GM12878 (cell line): Measurements from ENCODE around the gene IQUB. TPM values are rescaled to one million over a fixed set of nuclear protein-coding genes. Genes with fewer than 3 reads are reported as not detected.

ENCODE experiments used
- ATAC-seq: fragments of 200-7000 bp; cut with Tn5 transposase; 3 replicates; pipeline ENCODE4 v1.9.1; 2020; ENCODE audit warnings: mild to moderate bottlenecking, moderate library complexity
- BruUV-seq: library from RNA; stranded (reverse); fragments of 400-500 nt; replicated peaks from 2 replicates; lab custom pipeline; 2021; lab: Mats Ljungman, UMichigan
- CTCF ChIA-PET: fragments of 300-600 bp; sonication (Branson Sonifier 250); formaldehyde crosslinking; extraction: SDS; loops from one replicate; lab custom pipeline; 2021; ENCODE audit warnings: inconsistent platforms; lab: Yijun Ruan, JAX
- POLR2A ChIA-PET: fragments of 350-600 bp; formaldehyde crosslinking; extraction: SDS; loops from one replicate; lab custom pipeline; 2021; ENCODE audit warnings: inconsistent platforms; lab: Charles Lee
- RAD21 ChIA-PET: fragments of 300-600 bp; sonication (Branson Sonifier 250); formaldehyde crosslinking; loops from one replicate; lab custom pipeline; 2023; ENCODE audit warnings: antibody characterized with exemption; ENCODE audit not compliant: unreplicated experiment; lab: Charles Lee
- SMC1A ChIA-PET: fragments of 300-600 bp; sonication (Branson Sonifier 250); formaldehyde crosslinking; loops from one replicate; lab custom pipeline; 2023; ENCODE audit not compliant: unreplicated experiment, uncharacterized antibody; lab: Charles Lee
- DNase-seq: peaks from one replicate; pipeline ENCODE4 v3.0.0-alpha.2; 2011; ENCODE audit warnings: low read depth, low spot score
- FAIRE-seq: peaks from 3 replicates; lab custom pipeline; 2011; peaks lifted over from hg19 to GRCh38; lab: Jason Lieb, UNC
- H2AFZ ChIP-seq: 2 replicates; pipeline ENCODE4 v1.6.0; 2011; ENCODE audit warnings: low read depth, low read length, control low read depth; ENCODE audit not compliant: control insufficient read depth
- H3K27ac ChIP-seq: 2 replicates; pipeline ENCODE4 v1.5.1; 2011; ENCODE audit warnings: control low read depth; ENCODE audit not compliant: control insufficient read depth, insufficient read depth
- H3K27me3 ChIP-seq, 2 experiments: replicated peaks in 1 of 2; 2 replicates each; pipeline versions ENCODE4 v1.6.0 to v1.6.1; 2011; ENCODE audit warnings: low read length in 1 of 2; ENCODE audit not compliant: control insufficient read depth in 2 of 2, insufficient read depth in 2 of 2
- H3K36me3 ChIP-seq, 2 experiments: 2 replicates each; pipeline ENCODE4 v1.5.1; 2011; ENCODE audit warnings: low read length in 1 of 2; ENCODE audit not compliant: control insufficient read depth in 2 of 2, insufficient read depth in 2 of 2
- H3K4me1 ChIP-seq: 2 replicates; pipeline ENCODE4 v1.6.1; 2011; ENCODE audit warnings: mild to moderate bottlenecking, low read length, moderate library complexity, mixed read lengths; ENCODE audit not compliant: control insufficient read depth, insufficient read depth
- H3K4me2 ChIP-seq: 2 replicates; pipeline ENCODE4 v1.6.0; 2011; ENCODE audit warnings: control low read depth; ENCODE audit not compliant: control insufficient read depth, insufficient read depth
- H3K4me3 ChIP-seq: fragments of 200-600 bp; sonication (generic); 2 replicates; pipeline ENCODE4 v1.5.1; 2016
- H3K79me2 ChIP-seq: 2 replicates; pipeline ENCODE4 v1.6.0; 2011; ENCODE audit warnings: low read length; ENCODE audit not compliant: control insufficient read depth, insufficient read depth
- H3K9ac ChIP-seq: 2 replicates; pipeline ENCODE4 v1.8.0; 2011; ENCODE audit warnings: low read length, control low read depth, mixed read lengths; ENCODE audit not compliant: control insufficient read depth, insufficient read depth
- H3K9me3 ChIP-seq: replicated peaks from 3 replicates; pipeline ENCODE4 v1.5.1; 2011; ENCODE audit warnings: mild to moderate bottlenecking, low read length; ENCODE audit not compliant: control insufficient read depth, insufficient read depth
- H4K20me1 ChIP-seq: 2 replicates; pipeline ENCODE4 v1.6.0; 2011; ENCODE audit not compliant: control insufficient read depth, insufficient read depth
- CTCF ChIP-seq, 3 experiments: IDR thresholded peaks in 2 of 3; conservative IDR thresholded peaks in 1 of 3; 2 replicates each; pipeline ENCODE4 v1.5.1; 2011; ENCODE audit warnings: low read depth in 3 of 3, low read length in 3 of 3, mild to moderate bottlenecking in 3 of 3, control low read depth in 2 of 3, moderate library complexity in 2 of 3, inconsistent platforms in 1 of 3, mixed read lengths in 1 of 3; ENCODE audit not compliant: control insufficient read depth in 2 of 3, insufficient read depth in 1 of 3; ENCODE audit errors: extremely low read depth in 1 of 3
- E2F8 ChIP-seq: fragments of 450-650 bp; IDR thresholded peaks from 2 replicates; pipeline ENCODE4 v1.6.1; 2018; ENCODE audit warnings: mild to moderate bottlenecking, low read depth, moderate library complexity; ENCODE audit not compliant: partially characterized antibody
- NRF1 ChIP-seq: conservative IDR thresholded peaks from 2 replicates; pipeline ENCODE4 v1.6.1; 2011; ENCODE audit warnings: mild to moderate bottlenecking, low read depth, low read length, improper control_type of control experiment
- SMAD1 ChIP-seq: fragments of 450-650 bp; IDR thresholded peaks from 2 replicates; pipeline ENCODE4 v1.6.1; 2018; ENCODE audit warnings: mild to moderate bottlenecking, low read depth; ENCODE audit not compliant: partially characterized antibody
- SP1 ChIP-seq: IDR thresholded peaks from one replicate; pipeline ENCODE4 v1.6.1; 2011; ENCODE audit warnings: low read depth, low read length
- SREBF1 ChIP-seq: IDR thresholded peaks from 2 replicates; pipeline ENCODE4 v1.6.1; 2012; ENCODE audit warnings: mild to moderate bottlenecking, low read length
- TBL1XR1 ChIP-seq: IDR thresholded peaks from 2 replicates; pipeline ENCODE4 v1.6.1; 2012; ENCODE audit warnings: low read depth, low read length, improper control_type of control experiment
- WGBS: methylation state at CpG from one replicate; pipeline ENCODE4 v1.1.6; 2016; ENCODE audit warnings: low lambda C conversion rate; ENCODE audit not compliant: insufficient replicate concordance, insufficient coverage; ENCODE audit errors: missing lambda C conversion rate; 5-methylcytosine and 5-hydroxymethylcytosine counted together
- in situ Hi-C: fragments of 300-500 bp; cut with MboI; formaldehyde crosslinking; loops from 9 replicates; pipeline ENCODE4 v1.14.3; 2018; ENCODE audit warnings: mixed read lengths
- intact Hi-C: fragments of 100-400 bp; cut with micrococcal nuclease; formaldehyde crosslinking; loops from one replicate; pipeline ENCODE4 v1.14.2; 2022; ENCODE audit not compliant: unreplicated experiment
- polyA plus RNA-seq, 11 experiments: library from polyadenylated mRNA; depleted of rRNA in 4 of 11; unstranded in 6 of 11; stranded (reverse) in 5 of 11; fragments of >200 nt; fragmentation: Nextera tagmentation in 4 of 11; fragmentation: Illumina TruSeq in 1 of 11; extraction: Ambion mirVana in 4 of 11; extraction: Trizol in 1 of 11; gene quantifications; 1 replicate in 1 of 11; 2 replicates in 10 of 11; pipeline versions ENCODE4 v1.2.1 to v1.2.3, GENCODE V29; 2011 to 2016; ENCODE audit warnings: inconsistent platforms in 2 of 11, missing spikeins in 2 of 11, low read depth in 1 of 11
- total RNA-seq, 4 experiments: library from RNA; depleted of rRNA in 3 of 4; stranded (reverse); fragments of >200 nt in 3 of 4; fragmentation: Illumina TruSeq in 1 of 4; extraction: Trizol in 1 of 4; gene quantifications; 2 replicates each; pipeline versions ENCODE4 v1.2.1 to v1.2.3, GENCODE V29; 2013 to 2021

IQUB gene
- total and polyA plus RNA-seq, 10 of the 15 experiments (the other 5 are each of a cell fraction or from before 2014, with no cell fraction given): 0.04 to 0.08 TPM; not detected in 8

- TF ChIP-seq E2F8 (no peak), SMAD1 (no peak)
Observed at GRCh38 chr7:123553159-123553558, 18.8 kb upstream of the IQUB start (continued).

GRCh38 chr7:123552641-123553040, 18.2 kb upstream of the IQUB start:
- CTCF ChIA-PET: interaction anchor here (1.2 to 2.1 kb wide), 2 partner anchors 15 to 58 kb away, joined by 3 to 11 read pairs; no protein-coding TSS in a partner anchor

More at GRCh38 chr7:123552641-123553040, 18.2 kb upstream of the IQUB start:
- TF ChIP-seq TBL1XR1: no peak
- no peak for TF ChIP-seq E2F8
- no peak for TF ChIP-seq CTCF (IDR thresholded peaks at IDR 0.05 in 2 of 3, conservative IDR thresholded peaks at IDR 0.05 in 1 of 3; ENCODE audit: control insufficient read depth in 2 of 3, extremely low read depth in 1 of 3, insufficient read depth in 1 of 3, low read depth in 3 of 3, low read length in 3 of 3)
- TF ChIP-seq SREBF1: no peak
- no peak for TF ChIP-seq NRF1
- no peak for TF ChIP-seq SP1
- no peak overlapping the region for H3K4me3 ChIP-seq
- H3K27ac ChIP-seq: no peak overlapping the region
- RAD21 ChIA-PET: interaction anchor here (1.6 kb wide), 1 partner anchor 58 kb away, joined by 4 read pairs; no protein-coding TSS in a partner anchor
- intact Hi-C loops: loop anchor here (10.0 kb wide), 1 partner anchor 1372 kb away; the partner anchor contains the start of gene POT1
- H4K20me1 ChIP-seq: no peaks in the 10 kb centered on the region
- H3K4me1 ChIP-seq: no peaks in the 10 kb centered on the region
- in situ Hi-C loops: no loop called here
- no TSS peak for BruUV-seq
- FAIRE-seq (no peak), ATAC-seq (no peak), DNase-seq (no peak)
- H3K79me2 ChIP-seq: peaks cover 15% of the 10 kb centered on the region
- H3K27me3 ChIP-seq: no peaks in the 10 kb centered on the region
- H2AFZ ChIP-seq: no peak overlapping the region
- POLR2A ChIA-PET: interaction anchor here (0.6 kb wide), 1 partner anchor 18 kb away, joined by 5 read pairs; no protein-coding TSS in a partner anchor
- H3K4me2 ChIP-seq: no peak overlapping the region
- H3K36me3 ChIP-seq: peaks cover 1 to 4% of the 10 kb centered on the region in 2 experiments; a peak in 3 of 4 replicates
- H3K9me3 ChIP-seq: no peaks in the 10 kb centered on the region; the same call in 2 of the 3 replicates
- SMC1A ChIA-PET: no interaction called here
- 97% methylated on average over 2 of the region's 2 CpGs for WGBS
- no peak overlapping the region for H3K9ac ChIP-seq
